Fibroblast of skin of right biceps (primary cell): ENCODE data around the gene DENND1A.

Experiments used
- DNase-seq: peaks from one replicate; pipeline ENCODE4 v3.0.0-alpha.2; 2013

Gene DENND1A

GRCh38 chr9:123478160-123478559 lies 451.8 kb downstream of the DENND1A start:
- no peak for DNase-seq

- DNase-seq: no peak
These were observed 454.5 kb downstream of the DENND1A start for GRCh38 chr9:123475407-123475806.

DNA sequence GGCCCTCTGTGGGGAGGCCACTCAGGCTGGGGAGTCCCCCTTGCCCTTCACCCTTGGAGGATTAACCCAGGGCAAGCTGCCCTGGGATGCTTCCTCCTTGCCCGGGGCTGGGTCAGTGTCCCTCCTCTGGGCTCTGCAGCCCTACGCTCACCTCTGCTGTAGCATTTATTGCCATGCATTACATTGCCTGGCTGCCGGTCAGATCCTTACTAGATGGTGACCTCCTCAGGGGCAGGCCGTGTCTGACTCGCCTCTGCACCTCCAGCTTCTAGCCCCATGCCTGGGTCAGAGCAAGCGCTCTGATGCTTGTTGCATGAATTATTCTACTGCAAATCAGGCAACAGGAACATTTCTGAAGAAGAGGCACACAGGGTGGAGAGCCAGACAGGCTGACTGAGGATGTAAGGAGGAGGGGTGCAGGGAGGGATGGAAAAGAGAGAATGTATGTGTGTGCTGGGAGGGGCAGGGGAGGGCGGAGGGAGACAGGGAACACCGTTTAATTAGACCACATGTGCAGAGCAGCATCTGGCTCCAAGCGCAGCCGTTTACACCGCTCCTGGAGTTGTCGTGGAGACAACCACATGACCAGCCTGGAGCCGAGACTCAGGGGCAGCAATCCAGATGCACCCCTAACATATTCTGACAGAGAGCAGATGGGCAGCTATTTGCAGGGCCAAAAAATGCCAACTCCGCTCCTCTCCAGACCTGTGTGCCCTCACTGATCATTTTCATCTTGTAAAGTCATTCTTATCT lies 456.9 kb downstream of the DENND1A start:
- no peak for DNase-seq

GRCh38 chr9:123471843-123472570 lies 457.9 kb downstream of the DENND1A start:
- DNase-seq: no peak

- DNase-seq: no peak
These were observed 458.7 kb downstream of the DENND1A start for GRCh38 chr9:123470991-123471770.

DNA sequence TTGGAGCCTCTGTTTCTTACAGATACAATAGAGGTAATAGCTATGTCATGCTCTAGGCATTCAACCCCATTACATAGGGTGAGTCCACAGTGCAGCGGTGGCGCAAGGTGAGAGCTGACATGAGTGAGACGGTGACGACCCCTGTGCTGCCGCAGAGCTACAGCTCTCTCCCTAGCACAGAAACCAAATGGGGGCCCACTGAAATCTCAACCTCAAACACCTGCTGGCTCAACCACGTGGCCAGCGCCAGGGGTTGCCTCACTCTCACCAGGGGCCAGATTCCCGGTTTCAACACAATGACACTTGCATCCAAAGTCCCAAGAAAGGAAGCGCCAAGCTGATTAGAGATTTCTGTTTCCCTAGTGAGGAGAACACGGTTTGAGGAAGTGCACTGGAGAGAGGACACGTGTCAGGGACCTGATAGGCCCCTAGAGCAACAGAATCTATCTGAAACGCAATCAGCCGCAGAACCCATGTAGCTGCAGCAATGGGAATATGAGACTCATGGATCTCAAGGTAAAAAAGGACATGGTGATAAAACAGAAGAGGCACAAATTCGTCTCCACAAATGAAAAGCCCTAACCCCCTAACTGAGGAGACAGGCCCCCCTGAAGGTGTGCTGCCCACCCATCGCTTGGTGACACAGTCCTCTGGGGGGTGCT lies 459.7 kb downstream of the DENND1A start:
- no peak for DNase-seq

GRCh38 chr9:123469282-123469681 lies 460.6 kb downstream of the DENND1A start:
- DNase-seq: no peak

- no peak for DNase-seq
These were observed 461.4 kb downstream of the DENND1A start for GRCh38 chr9:123468541-123468940.

GRCh38 chr9:123465304-123465703 lies 464.6 kb downstream of the DENND1A start:
- DNase-seq: no peak

DNA sequence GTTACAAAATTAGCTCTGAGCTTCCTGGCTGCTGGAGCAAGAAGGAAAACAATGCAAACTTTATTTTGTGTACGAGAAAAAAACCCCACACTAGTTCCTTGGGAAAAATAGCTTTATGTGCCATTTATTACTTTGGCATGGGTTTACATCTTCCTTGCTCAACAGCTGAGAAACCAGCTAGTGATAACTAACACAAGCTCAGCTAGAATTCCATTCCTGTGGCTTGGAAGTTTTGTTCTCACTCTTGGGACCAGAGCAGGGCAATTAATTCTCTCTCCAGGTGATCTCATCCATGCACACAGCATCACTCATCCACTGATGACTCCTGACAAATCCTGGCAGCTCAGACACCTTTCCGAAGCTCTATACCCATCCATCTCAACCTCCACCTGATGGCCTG lies 469.8 kb downstream of the DENND1A start:
- peak; percentile 11 for DNase-seq

GRCh38 chr9:123457583-123457982 lies 472.3 kb downstream of the DENND1A start:
- DNase-seq: no peak

- no peak for DNase-seq
These were observed 473.9 kb downstream of the DENND1A start for GRCh38 chr9:123456011-123456410.

DNA sequence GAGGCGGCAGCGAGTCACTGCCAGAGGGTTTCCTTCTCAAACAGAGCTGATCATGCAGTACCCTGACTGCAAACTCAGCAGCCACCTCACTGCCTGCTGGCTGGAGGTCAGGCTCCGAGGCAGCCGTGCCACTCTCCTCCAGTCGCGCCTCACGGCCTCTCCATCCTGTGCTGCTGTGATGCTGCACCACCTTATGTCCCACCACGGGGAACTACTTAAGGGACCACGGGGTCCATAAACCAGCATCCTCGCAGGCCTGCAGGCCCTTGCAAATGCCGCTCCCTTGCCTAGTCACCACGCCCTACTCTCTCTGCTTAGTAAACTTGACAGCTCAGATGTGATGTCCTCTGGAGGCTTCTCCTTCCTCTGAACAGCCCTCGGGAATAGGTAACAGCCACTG lies 474.7 kb downstream of the DENND1A start:
- DNase-seq: no peak

- DNase-seq: no peak
These were observed 475.6 kb downstream of the DENND1A start for GRCh38 chr9:123454361-123454760.

GRCh38 chr9:123453831-123454321 lies 476.1 kb downstream of the DENND1A start:
- DNase-seq: no peak

GRCh38 chr9:123453076-123453667 lies 476.8 kb downstream of the DENND1A start:
- no peak for DNase-seq

- DNase-seq: no peak
These were observed 478.9 kb downstream of the DENND1A start for GRCh38 chr9:123450996-123451395.

GRCh38 chr9:123450098-123450770 lies 479.7 kb downstream of the DENND1A start:
- DNase-seq: no peak

GRCh38 chr9:123447934-123448646 lies 481.8 kb downstream of the DENND1A start:
- DNase-seq: no peak

DNA sequence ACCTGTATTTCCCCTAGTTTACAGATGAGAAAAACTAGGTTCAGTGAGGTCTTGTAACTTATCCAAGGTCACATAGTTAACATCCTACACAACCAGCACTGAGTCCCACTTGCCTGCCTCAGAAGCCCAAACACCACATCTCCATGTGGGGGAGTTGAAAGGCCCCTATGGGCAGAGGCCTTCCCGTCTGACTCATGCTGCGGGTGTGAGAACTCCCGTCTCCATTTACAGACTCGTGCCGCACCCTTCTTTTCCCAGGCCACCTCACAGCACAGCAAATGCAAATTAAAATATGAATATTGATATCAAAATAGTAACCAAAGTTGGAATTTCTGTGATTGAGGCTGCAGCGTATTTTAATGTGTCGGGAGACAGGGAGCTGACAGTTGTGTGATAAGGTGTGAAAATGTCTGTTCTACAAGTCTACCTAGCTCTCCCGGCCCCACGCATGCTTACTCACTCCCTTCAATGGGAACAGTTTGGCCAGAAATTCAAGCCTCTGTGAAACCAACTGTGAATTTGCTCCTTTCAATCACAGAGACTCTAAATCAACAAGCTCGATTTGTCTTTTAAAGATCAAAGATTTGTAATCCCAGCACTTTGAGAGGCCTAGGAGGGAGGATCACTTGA lies 483.8 kb downstream of the DENND1A start:
- peak; percentile 38 for DNase-seq

DNA sequence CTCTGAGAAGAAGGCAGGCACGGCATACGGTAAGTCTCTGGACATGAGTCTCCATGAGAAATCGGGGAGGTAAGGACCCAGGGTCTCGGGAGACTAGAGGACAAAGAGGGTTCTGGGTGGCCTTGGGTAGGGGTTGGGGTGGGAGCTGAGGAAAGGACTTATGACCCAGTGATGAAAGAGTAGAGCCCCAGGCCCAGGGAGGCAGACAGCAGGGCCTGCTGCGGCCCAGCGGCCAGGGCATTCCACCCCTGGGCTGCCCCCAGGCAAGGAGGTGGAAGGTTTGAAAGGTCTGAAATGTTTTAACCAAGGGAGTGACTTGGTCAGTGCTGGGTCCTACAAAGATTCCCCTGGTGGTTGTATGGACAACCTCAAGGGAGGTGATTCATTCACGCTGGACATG lies 484.8 kb downstream of the DENND1A start:
- DNase-seq: no peak
